Keratinocyte (primary cell): ENCODE data around the gene CBX2. TPM values are rescaled to one million over a fixed set of nuclear protein-coding genes. Genes with fewer than 3 reads are reported as not detected.

Source experiments
- DNase-seq: peaks from one replicate; pipeline ENCODE4 v3.0.0-alpha.2; 2011; ENCODE audit warnings: low read depth, missing footprints, low spot score
- FAIRE-seq: peaks from 2 replicates; lab custom pipeline; 2011; peaks lifted over from hg19 to GRCh38; lab: Jason Lieb, UNC
- H2AFZ ChIP-seq: 2 replicates; pipeline ENCODE4 v1.6.0; 2012; ENCODE audit warnings: low read length, control low read depth, inconsistent platforms; ENCODE audit not compliant: control insufficient read depth
- H3K27ac ChIP-seq: 2 replicates; pipeline ENCODE4 v1.5.1; 2011; ENCODE audit warnings: low read length; ENCODE audit not compliant: control insufficient read depth, insufficient read depth
- H3K27me3 ChIP-seq: 3 replicates; pipeline ENCODE4 v1.6.0; 2011; ENCODE audit warnings: low read length; ENCODE audit not compliant: control insufficient read depth, insufficient read depth; ENCODE audit errors: extremely low read depth
- H3K36me3 ChIP-seq, 2 experiments: 2 replicates in 1 of 2; 3 replicates in 1 of 2; pipeline ENCODE4 v1.5.1; 2011; ENCODE audit warnings: low read length in 2 of 2, mild to moderate bottlenecking in 1 of 2; ENCODE audit not compliant: control insufficient read depth in 2 of 2, insufficient read depth in 2 of 2; ENCODE audit errors: extremely low read depth in 1 of 2
- H3K4me1 ChIP-seq: 3 replicates; pipeline ENCODE4 v1.5.1; 2011; ENCODE audit warnings: low read length; ENCODE audit not compliant: control insufficient read depth, insufficient read depth; ENCODE audit errors: extremely low read depth
- H3K4me2 ChIP-seq: 3 replicates; pipeline ENCODE4 v1.6.0; 2011; ENCODE audit warnings: low read depth, low read length; ENCODE audit not compliant: control insufficient read depth, insufficient read depth; ENCODE audit errors: extremely low read depth
- H3K4me3 ChIP-seq, 3 experiments: fragments of 200-600 bp in 1 of 3; sonication (generic) in 1 of 3; 2 replicates in 2 of 3; 3 replicates in 1 of 3; pipeline ENCODE4 v1.5.1; 2011 to 2016; ENCODE audit warnings: low read length in 3 of 3, mild to moderate bottlenecking in 3 of 3, control low read depth in 2 of 3, inconsistent platforms in 1 of 3, low read depth in 1 of 3, mixed read lengths in 1 of 3, mixed run types in 1 of 3, moderate library complexity in 1 of 3; ENCODE audit not compliant: control insufficient read depth in 2 of 3, insufficient read depth in 2 of 3; ENCODE audit errors: extremely low read depth in 1 of 3
- H3K79me2 ChIP-seq: 2 replicates; pipeline ENCODE4 v1.6.0; 2012; ENCODE audit warnings: low read length; ENCODE audit not compliant: control insufficient read depth, insufficient read depth
- H3K9ac ChIP-seq: 3 replicates; pipeline ENCODE4 v1.6.0; 2011; ENCODE audit warnings: low read length; ENCODE audit not compliant: control insufficient read depth, insufficient read depth; ENCODE audit errors: extremely low read depth
- H3K9me1 ChIP-seq: 3 replicates; pipeline ENCODE4 v1.6.0; 2011; ENCODE audit warnings: low read length; ENCODE audit not compliant: control insufficient read depth, insufficient read depth; ENCODE audit errors: extremely low read depth
- H3K9me3 ChIP-seq: 2 replicates; pipeline ENCODE4 v1.5.1; 2012; ENCODE audit warnings: low read depth, low read length; ENCODE audit not compliant: control insufficient read depth
- H4K20me1 ChIP-seq: 3 replicates; pipeline ENCODE4 v1.6.0; 2011; ENCODE audit warnings: low read length; ENCODE audit not compliant: control insufficient read depth, insufficient read depth; ENCODE audit errors: extremely low read depth
- CTCF ChIP-seq, 3 experiments: IDR thresholded peaks in 1 of 3; conservative IDR thresholded peaks in 1 of 3; optimal IDR thresholded peaks in 1 of 3; 2 replicates in 2 of 3; 3 replicates in 1 of 3; pipeline versions ENCODE3 to v1.5.1; 2011; ENCODE audit warnings: low read length in 3 of 3, mild to moderate bottlenecking in 3 of 3, moderate library complexity in 2 of 3, control low read depth in 1 of 3, inconsistent platforms in 1 of 3; ENCODE audit not compliant: insufficient read depth in 2 of 3; ENCODE audit errors: extremely low read depth in 1 of 3
- EZH2 ChIP-seq: IDR thresholded peaks from one replicate; pipeline ENCODE4 v1.6.1; 2012; ENCODE audit warnings: inconsistent platforms, mild to moderate bottlenecking, low read length, moderate library complexity
- dilution Hi-C: fragments of 300-500 bp; cut with MboI; formaldehyde crosslinking; loops from one replicate; pipeline ENCODE4 v1.7.0; 2020; ENCODE audit warnings: low sequenced_read_pairs; ENCODE audit not compliant: extremely low pct_ligation_motif_present
- polyA plus RNA-seq, 5 experiments: library from polyadenylated mRNA; depleted of rRNA in 3 of 5; stranded (reverse) in 3 of 5; stranded (forward) in 1 of 5; unstranded in 1 of 5; fragments of >200 nt; gene quantifications; 1 replicate in 1 of 5; 2 replicates in 3 of 5; 3 replicates in 1 of 5; pipeline versions ENCODE4 v1.2.1 to v1.2.3, GENCODE V29; 2011 to 2012; ENCODE audit warnings: missing spikeins in 2 of 5, low read depth in 1 of 5, low replicate concordance in 1 of 5

CBX2 gene
- polyA plus RNA-seq, 1 donor (not counting 4 experiments of a cell fraction or from before 2014, with no cell fraction given) = 1.7 TPM

- H3K27me3 ChIP-seq = peaks cover 89% of the 10 kb centered on the region
- H4K20me1 ChIP-seq = peaks cover 3% of the 10 kb centered on the region
- no peak overlapping the region for H3K4me2 ChIP-seq
- DNase-seq (no peak), FAIRE-seq (peak; percentile 71)
- no peaks in the 10 kb centered on the region for H3K9me3 ChIP-seq
- dilution Hi-C loops = no loop called here
- TF ChIP-seq EZH2 (peak; percentile 63), CTCF (optimal IDR thresholded peaks at IDR 0.05 in 1 of 3, IDR thresholded peaks at IDR 0.05 in 1 of 3, conservative IDR thresholded peaks at IDR 0.05 in 1 of 3; ENCODE audit: extremely low read depth in 1 of 3, insufficient read depth in 2 of 3, low read length in 3 of 3) (peak; percentile 64 to 92 (median 77))
- H3K36me3 ChIP-seq = no peaks in the 10 kb centered on the region
- no peaks in the 10 kb centered on the region for H3K79me2 ChIP-seq
- no peak overlapping the region for H3K27ac ChIP-seq
- H3K4me1 ChIP-seq = peaks cover 5% of the 10 kb centered on the region
- H3K4me3 ChIP-seq = no peak overlapping the region
- no peak overlapping the region for H2AFZ ChIP-seq
- no peak overlapping the region for H3K9ac ChIP-seq
- no peaks in the 10 kb centered on the region for H3K9me1 ChIP-seq
Measured at GRCh38 chr17:79808763-79809529, 31.0 kb downstream of the CBX2 start.

GRCh38 chr17:79809530-79810129 lies 31.7 kb downstream of the CBX2 start:
- H4K20me1 ChIP-seq = peaks cover 3% of the 10 kb centered on the region
- dilution Hi-C loops = no loop called here
- no peak overlapping the region for H3K4me3 ChIP-seq
- H2AFZ ChIP-seq = no peak overlapping the region
- no peak for FAIRE-seq
- no peak for DNase-seq
- H3K79me2 ChIP-seq = no peaks in the 10 kb centered on the region
- H3K9ac ChIP-seq = no peak overlapping the region
- no peaks in the 10 kb centered on the region for H3K9me1 ChIP-seq
- H3K4me1 ChIP-seq = peaks cover 5% of the 10 kb centered on the region
- no peak overlapping the region for H3K27ac ChIP-seq
- H3K9me3 ChIP-seq = no peaks in the 10 kb centered on the region
- H3K27me3 ChIP-seq = peaks cover 89% of the 10 kb centered on the region
- no peaks in the 10 kb centered on the region for H3K36me3 ChIP-seq
- TF ChIP-seq EZH2 = no peak
- TF ChIP-seq CTCF (optimal IDR thresholded peaks at IDR 0.05 in 1 of 3, IDR thresholded peaks at IDR 0.05 in 1 of 3, conservative IDR thresholded peaks at IDR 0.05 in 1 of 3; ENCODE audit: extremely low read depth in 1 of 3, insufficient read depth in 2 of 3, low read length in 3 of 3) = no peak
- no peak overlapping the region for H3K4me2 ChIP-seq
